ENCODE measurements around the gene MTR.

DNA sequence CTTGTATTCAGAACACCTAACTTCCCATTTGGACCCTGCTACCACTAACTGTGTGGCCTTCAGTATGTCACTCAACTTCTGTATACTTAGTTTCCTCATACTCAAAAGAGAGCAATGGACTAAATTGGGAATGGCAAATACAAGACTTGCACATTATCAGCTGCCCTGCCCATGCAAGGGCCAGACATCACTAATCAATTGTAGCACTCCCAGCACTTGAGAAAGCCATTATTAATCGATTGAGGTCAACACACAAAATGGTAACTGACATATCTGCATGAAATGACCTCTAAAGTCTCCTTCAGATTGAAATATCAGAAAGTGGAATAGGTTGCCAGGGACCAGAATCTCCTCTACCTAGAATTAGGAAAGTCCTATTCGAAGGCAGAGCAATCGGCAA, 149.9 kb downstream of the MTR start:
- TF ChIP-seq CTCF (conservative IDR thresholded peaks at IDR 0.05; ENCODE audit: low read depth, low read length) (no peak), EZH2 (IDR thresholded peaks at IDR 0.05; ENCODE audit: low read length, unreplicated experiment) (no peak), EZH2phosphoT487 (IDR thresholded peaks at IDR 0.05; ENCODE audit: borderline replicate concordance, low read length) (no peak)
